Endothelial cell of hepatic sinusoid (primary cell): ENCODE results near the gene THSD7B.

Experiments
- in situ Hi-C: cut with HindIII; loops from 2 replicates; pipeline ENCODE4 v1.10.0; 2017; ENCODE audit warnings: low sequenced_read_pairs

The THSD7B gene

DNA sequence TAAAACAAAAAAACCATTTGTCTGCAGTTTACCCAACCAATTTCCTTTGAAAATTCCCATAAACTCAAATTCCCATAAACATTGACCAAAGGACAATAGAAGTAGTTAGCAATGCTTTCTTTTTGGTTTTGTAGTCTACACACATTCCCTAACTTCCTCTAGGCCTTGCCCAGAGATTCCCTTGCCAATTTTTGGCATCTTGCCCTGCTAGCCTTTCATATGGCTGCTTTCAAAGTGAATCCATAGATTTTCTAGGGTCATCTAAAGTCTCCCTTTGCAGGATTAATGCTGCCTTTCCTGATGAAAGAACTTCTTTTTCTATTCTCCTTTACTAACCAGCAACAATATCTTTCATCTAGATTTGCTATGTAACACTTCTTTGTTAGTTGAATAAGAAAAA, 33.4 kb downstream of the THSD7B start:
- in situ Hi-C loops, result no loop called here

DNA sequence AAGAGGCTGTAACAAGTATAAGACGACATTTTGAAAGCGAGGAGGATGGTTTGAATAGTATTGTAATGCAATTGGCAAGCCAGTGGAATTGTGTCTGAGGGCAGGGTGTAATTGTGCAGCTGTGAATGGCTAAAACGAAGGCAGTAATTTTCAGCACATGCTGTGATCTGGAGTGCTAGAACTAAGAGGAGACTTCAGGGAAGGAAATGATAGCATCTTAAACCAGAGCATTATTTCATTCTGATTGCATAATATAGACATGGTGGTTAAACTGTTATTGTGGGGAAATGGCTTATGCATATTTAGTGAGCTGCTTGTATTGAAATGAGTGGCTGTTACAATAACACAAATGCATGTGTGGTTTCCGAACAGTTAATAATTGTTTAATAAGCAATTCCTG, 36.3 kb downstream of the THSD7B start:
- in situ Hi-C loops, result no loop called here

DNA sequence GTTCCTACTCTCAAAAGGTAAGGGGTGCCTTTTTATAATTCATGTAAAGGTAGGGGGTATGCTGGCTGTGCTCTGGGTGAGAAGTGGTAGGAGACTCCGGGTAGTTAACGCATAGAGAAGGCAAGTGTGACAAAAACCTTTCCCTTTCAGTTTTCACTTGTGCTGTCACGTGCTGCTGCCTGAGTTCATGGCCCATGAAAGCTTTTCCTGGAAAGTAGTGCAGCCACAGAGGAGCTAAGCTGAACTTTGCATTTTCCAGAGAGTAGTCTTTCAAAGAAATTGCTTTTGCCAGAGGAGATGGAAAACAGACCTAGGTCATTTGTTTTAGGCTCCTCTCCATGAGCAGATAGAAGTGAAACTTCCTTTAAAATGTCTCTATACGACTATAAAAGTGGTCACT, 44.7 kb downstream of the THSD7B start:
- in situ Hi-C loops, result no loop called here

DNA sequence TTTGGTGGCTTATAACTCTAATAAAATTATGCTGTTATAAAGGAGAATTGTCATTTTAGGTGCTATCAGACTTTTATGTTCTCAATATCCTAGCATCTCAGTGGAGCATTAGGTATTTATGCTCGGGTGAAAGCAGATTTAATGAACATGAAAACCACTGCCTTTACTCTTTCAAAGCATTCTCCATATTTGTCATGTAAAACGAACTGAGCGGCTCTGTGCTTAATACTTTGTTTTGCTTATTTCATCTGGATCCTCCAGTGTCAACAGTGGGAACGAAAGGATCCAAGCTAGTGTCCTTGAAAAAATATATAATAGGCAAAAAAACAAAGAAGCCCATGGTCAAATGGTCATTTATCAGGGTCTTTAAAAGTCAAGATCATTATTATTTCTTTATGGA, 53.5 kb downstream of the THSD7B start:
- in situ Hi-C loops, result no loop called here

DNA sequence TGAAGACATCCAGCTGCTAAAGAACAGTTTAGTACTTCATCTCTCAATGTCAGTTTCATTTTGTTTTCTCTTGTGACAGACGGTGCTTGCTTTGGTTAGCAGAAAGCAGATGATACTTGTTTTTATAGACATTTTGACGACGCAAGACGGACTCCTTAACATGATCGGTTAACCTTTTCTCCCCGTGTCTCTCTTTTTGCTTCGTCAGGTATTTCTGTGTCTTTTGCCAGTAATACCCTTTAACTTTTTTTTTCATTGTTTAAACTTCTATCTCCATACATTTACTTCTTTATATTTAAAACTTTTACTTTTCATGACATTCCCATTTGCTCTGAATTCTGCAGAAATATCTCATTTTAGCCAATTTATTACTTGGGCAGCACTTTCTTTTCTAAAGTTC, 57.9 kb downstream of the THSD7B start:
- in situ Hi-C loops, result no loop called here

DNA sequence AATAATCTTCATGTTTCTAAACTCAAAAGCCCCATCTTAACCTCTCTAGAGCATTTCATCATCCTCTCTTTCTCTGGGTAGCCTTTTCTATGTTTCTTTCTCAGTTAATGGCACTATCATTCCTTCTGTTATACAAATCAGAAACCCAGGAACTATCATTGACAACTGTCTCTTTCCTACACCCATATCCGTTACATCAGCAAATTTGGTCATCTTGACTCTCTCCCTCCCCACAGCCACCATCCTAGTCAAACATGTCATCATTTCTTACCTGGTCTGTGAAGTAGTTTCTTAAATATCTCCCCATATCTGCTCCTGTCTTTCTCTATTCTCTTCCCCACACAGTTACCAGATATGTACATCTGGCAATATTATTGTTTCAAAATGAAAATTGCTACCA, 62.8 kb downstream of the THSD7B start:
- in situ Hi-C loops, result no loop called here

DNA sequence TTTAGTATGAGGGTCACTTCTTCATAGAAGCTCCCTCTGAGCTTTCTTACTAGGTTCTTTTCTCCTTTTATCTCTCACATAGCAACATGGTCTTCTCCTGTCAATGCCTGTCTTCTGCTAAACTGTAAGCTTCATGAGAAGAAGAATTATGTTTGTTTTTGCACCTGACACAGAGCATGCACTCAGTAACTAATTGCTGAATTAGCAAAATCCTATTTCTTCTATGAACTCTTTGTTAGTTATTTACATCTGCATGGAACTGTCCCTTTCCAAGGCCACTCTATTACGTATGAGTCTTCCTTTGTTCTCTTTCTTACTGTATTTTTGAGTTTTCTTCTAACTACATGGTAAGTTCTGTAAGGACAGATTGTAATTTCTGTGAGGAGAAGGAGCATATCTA, 63.4 kb downstream of the THSD7B start:
- in situ Hi-C loops, result no loop called here

DNA sequence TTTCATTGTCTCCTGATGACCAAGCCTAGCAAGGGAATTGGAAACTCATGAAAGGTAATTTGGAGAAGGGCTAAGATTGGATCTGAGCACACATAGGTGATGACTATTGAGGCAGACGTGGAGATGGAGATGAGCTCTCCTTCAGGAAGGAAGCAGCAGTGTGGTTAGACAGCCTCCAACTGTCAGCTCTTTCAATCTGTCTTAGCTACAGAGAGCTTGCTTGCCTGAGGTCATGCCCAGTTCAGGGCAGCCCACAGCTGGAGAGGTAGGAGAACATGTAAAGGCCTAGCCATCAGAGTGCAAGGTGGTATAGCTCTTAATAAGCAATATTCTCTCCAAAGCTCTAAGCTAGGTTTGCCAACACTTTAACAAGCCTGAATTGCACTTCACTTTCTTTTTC, 79.2 kb downstream of the THSD7B start:
- in situ Hi-C loops, result no loop called here

DNA sequence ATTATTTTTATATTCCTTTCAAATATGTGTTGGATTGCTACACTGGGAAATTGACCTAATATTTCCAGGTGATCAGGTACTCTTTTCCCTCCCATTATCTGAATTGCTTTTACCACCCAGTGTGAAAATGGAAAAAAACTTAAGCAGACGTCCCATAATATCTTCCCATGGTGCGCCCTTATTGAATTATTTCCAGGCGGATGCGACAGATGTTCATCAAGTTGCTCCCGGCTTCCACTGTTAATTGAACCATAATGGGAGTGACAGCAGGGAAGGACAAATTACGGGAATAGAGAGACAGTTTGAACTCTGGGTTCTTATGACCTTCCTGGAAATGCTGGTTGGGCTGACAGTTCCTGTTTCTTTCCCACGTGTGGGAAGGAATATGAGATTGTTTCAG, 93.3 kb downstream of the THSD7B start:
- in situ Hi-C loops, result no loop called here

DNA sequence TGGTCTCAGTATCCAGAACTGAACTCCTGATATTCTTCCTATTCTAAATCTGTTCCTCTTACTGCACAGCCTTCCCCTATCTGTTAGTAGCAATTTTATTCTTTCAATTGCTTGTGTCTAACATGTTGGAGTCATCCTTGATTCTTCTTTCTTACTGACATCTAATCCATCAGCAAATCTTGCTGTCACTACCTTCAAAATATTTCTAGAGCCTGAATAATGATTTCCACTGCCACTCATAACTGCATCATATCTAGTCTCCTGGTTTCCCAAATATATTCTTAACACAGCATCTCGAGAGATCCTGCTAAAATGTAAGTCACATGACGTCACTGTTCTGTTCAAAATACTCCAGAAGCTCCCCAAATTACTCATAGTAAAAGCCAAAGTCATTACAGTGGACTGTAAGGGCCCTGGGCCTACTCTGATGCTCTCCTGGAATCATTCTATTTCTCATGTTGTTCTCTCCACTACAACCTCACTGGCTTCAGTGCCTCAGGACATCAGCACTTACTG, 95.2 kb downstream of the THSD7B start:
- in situ Hi-C loops, result no loop called here

DNA sequence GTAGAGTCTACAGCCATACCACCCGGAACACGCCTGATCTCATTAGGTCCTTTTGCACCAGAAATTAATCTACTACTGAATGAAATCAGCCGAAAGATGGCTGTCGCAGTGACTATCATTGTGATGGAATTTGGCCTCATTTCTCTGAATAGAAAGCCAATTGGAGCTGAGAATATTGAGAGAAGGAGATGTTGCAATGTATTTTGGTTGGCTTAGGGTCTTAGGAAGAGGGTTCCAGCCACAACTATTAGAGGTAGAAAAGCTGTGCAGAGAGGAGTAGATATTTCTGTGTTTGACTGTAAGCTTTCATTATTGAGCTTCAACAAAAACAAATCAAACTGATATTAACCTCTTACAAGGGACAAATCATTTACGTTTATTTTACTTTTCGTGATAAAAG, 98.1 kb downstream of the THSD7B start:
- in situ Hi-C loops, result no loop called here

DNA sequence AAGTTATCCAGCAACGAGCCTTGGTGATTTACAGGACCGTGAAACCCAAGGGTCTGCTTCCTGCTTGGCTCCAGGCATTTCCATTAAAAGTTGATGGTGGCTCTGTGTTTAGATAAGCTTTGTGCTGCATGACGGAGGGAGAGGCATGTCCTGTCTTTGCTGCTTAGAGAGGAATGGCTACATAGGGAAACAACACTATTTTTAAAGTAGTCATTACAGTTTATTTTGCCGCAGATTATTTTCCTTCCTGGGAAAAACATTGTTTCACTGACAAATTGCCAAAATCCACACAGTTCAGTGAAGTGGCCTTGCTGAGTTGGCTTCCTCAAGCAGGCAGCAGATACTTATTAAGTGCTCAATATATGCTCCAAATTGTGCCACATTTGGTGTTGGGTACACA, 98.5 kb downstream of the THSD7B start:
- in situ Hi-C loops, result no loop called here

DNA sequence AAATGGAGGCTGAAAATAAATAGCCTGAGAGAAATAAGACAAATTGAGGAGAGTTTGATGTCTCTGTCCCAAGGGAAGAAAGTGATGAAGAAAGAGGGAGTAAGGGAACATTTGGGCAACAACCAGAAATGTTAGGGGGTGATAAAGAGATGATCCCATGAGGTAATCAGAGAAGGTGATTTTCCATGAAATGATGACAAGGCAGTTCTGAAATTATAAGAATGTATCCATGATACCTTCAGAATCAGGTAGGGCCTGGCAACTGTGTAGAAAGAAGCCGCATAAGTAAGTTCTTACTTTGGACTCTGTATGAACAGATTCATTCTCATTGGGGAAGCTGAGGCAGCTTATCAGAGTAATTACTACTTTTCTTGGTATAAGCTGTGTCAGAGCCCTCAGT, 106.1 kb downstream of the THSD7B start:
- in situ Hi-C loops, result no loop called here

DNA sequence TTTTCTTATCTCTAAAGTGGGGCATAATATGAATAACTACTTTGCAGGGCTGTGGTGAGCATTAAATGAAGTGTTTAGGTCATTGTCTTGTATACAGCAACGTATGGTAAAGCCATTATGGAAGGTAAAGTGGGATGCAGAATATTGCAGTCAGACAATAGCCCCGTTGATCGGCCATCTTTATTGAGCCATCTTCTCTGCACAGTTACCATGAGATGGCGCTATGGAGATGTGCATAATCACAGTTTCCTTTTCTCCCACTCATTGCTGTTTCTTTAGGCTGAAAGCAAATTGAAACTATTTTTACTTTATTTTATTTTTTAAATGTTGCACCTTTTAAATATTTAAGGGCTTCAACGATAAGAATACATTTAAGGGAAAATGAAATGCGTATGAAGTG, 108.9 kb downstream of the THSD7B start:
- in situ Hi-C loops, result no loop called here

DNA sequence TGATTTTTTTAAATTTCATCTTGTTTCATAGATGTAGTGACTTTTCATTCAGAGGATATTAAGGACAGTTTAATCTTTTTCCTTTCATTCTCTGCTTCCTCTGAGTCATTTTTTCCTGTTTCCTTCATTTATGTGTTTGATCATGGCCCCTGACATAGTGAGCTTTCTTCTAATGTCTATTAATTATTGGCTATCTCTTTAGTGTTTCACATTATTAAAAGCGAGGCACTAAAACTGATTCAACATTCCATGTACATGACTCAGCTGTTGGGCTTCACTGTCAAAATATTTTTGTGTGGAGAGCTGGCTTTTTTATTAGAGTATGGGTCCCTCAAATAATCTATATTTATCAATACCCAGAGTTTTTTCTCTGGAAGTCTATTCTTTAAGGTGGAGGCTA, 125.8 kb downstream of the THSD7B start:
- in situ Hi-C loops, result no loop called here

DNA sequence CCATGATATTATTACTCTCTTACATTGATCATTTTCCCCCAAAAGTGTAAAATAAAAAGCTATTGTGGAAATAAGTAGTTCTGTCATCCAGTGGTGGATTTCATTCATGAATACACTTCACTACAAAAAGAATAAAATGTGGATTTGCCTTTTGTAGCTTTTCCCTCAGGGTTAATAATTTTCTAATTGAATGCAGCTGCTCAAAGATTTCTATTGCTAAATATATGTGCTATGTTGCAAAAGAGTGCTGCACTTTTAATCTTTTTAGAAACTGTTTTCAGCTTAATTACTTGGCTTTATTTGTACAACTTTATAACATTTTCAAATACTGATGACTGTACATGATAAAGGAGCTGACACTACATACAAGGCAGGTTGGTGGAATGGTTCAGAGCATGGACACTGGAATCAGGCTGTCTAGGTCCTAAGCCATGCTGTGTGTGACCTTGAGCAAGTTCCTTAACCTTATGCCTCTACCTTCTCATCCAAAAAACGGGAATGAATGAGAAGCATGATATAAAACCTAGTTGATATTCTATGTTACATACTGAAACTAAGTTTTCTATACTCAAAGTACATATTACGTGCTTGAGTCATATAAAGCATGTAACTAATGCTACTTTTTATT, 128.8 kb downstream of the THSD7B start:
- in situ Hi-C loops, result no loop called here

DNA sequence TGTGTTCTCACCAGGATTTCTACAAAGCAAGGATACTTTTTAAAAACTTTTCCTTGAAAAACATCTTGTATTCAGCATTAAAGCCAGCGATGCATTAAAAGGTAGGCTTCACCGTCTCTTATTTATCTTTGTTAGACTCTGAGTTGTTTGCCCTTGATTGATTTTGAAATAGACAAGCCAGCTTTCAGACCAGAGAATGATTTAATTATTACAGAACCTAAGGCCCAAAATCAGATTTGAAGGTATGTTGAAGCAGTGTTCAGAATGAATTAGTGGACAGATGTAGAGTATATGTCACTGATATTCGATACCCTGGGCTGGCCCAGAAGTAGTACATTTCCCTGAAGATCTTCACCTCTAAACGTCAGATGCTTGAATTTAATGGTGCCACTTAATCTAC, 136.4 kb downstream of the THSD7B start:
- in situ Hi-C loops, result no loop called here

DNA sequence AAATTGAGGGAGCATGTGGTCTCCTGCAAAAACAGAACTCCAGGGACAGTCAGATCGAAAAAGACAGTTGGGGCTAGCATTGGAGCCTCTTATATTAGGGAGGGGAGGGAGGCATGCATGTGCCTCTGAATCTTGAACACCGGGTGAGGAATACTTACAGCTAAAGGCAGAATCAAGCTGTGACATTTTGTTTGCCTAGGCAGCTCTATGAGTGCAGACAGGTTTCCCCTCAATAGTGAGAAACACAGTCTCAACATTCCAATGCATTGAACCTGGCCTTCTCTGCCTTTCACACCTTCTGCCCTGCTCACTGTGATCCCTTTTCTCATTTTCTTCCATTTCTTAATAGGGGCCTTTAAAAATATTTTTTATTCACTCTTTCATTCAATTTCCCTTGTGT, 140.4 kb downstream of the THSD7B start:
- in situ Hi-C loops, result no loop called here

DNA sequence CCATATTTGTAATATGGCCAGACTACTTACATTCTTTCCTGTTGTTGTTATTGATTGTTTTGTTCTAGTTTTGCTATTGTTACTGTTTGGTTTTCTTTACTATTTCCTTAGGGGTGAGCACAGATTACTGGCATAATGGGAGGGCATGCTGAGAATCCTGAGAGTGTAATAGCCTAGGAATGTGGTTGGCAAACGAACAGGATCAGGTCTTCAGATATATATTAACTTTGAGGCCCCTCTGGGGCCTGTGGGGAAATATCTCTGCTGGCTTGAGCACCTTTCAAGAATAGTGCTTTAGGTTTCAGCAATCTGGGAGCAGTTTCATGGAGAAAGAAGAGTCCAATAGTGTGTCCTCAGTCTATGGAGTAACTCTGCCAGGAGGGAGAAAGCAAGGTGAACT, 144.4 kb downstream of the THSD7B start:
- in situ Hi-C loops, result no loop called here

DNA sequence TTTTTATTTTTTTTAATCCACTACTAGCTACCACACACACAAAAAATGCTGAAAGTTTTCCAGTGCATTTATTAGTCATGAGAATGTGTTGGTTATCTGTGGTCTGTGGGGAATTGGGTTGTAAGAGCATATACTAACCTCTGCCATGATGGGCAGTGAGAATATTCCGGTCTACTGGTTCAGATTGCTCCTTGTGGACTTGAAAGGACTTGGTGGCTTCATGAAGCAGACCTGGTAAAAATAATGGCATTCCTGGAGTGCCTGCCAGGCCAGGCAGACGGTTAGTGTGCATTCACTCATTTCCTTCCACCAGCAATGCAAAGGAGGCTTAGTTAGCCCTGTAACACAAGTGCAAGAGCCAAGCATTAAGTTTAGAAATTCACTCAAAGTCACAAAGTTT, 150.8 kb downstream of the THSD7B start:
- in situ Hi-C loops, result no loop called here

DNA sequence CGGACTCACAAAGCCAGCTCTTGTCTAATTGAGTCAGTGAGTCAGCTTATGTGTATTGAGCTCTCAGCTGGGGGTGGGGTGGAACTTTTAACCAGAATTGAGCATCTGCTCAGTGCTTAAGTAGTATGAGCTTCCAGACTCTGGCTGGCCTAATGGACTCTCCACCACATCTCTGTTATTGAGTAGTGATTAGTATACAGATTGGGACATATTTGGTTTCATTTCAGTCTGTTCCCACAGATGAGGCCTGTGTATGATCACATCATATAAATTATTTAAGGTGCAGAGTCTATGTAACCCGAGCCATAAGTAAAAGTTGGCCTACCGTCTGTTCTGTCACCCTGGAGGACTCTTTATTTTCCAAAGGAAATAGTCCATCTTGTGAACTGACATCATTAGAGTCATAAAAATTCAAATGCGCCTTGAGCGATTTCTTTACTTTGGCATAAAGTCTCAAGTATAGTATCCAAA, 152.1 kb downstream of the THSD7B start:
- in situ Hi-C loops, result no loop called here

DNA sequence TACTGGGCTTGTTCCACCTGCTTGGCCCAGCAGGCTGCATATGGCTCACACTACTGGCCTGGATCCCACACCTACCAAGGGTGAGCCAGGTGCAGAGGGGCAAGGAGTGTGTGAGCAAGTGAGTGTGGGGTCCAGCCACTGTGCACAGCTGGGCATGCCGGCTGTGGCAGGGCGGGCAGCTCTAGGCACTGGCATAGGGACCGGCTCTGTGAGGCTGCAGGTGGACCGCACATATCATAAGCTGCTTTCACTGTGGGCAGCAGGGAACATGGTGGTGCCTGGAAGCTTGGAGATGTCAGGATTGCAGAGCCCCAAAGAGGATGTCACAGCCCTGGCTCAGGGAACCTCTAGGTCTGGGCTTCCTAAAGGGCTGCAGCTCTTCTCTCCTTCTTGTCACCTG, 154.3 kb downstream of the THSD7B start:
- in situ Hi-C loops, result loop anchor here (5.0 kb wide), 1 partner anchor 58 kb away; no protein-coding TSS in a partner anchor
